Panc1 (cell line): Measurements from ENCODE around the gene ELOF1. TPM values are rescaled to one million over a fixed set of nuclear protein-coding genes. Genes with fewer than 3 reads are reported as not detected.

Source experiments
- ATAC-seq: fragments of 200-7000 bp; cut with Tn5 transposase; 2 replicates; pipeline ENCODE4 v1.9.1; 2020; ENCODE audit warnings: mild to moderate bottlenecking, moderate library complexity
- BruUV-seq: library from RNA; stranded (reverse); fragments of 400-500 nt; replicated peaks from 2 replicates; lab custom pipeline; 2021; lab: Mats Ljungman, UMichigan
- CTCF ChIA-PET: fragments of 300-600 bp; sonication (Branson Sonifier 250); formaldehyde crosslinking; loops from one replicate; lab custom pipeline; 2022; ENCODE audit warnings: antibody characterized with exemption; lab: Charles Lee
- POLR2A ChIA-PET: fragments of 300-600 bp; sonication (Branson Sonifier 250); formaldehyde crosslinking; loops from one replicate; lab custom pipeline; 2022; ENCODE audit warnings: antibody characterized with exemption; lab: Charles Lee
- DNase-seq: peaks from one replicate; pipeline ENCODE4 v3.0.0-alpha.2; 2010; ENCODE audit warnings: low read depth, low spot score
- H3K27ac ChIP-seq: 2 replicates; pipeline ENCODE4 v1.5.1; 2011; ENCODE audit warnings: mild to moderate bottlenecking, low read length, inconsistent platforms
- H3K27me3 ChIP-seq: fragments of 200-500 bp; sonication (Bioruptor generic); 2 replicates; pipeline ENCODE4 v1.6.0; 2014; ENCODE audit warnings: low read length, inconsistent platforms; ENCODE audit not compliant: control insufficient read depth, insufficient read depth
- H3K36me3 ChIP-seq: fragments of 200-500 bp; sonication (Bioruptor generic); 2 replicates; pipeline ENCODE4 v1.5.1; 2014; ENCODE audit warnings: inconsistent platforms, mild to moderate bottlenecking, low read length, moderate library complexity; ENCODE audit not compliant: control insufficient read depth, insufficient read depth
- H3K4me1 ChIP-seq: 2 replicates; pipeline ENCODE4 v1.5.1; 2011; ENCODE audit warnings: inconsistent platforms, mild to moderate bottlenecking, low read length, moderate library complexity; ENCODE audit not compliant: control insufficient read depth, insufficient read depth
- H3K4me3 ChIP-seq, 2 experiments: 2 replicates each; pipeline ENCODE4 v1.5.1; 2011 to 2012; ENCODE audit warnings: low read depth in 2 of 2, low read length in 2 of 2, mild to moderate bottlenecking in 2 of 2, inconsistent platforms in 1 of 2, moderate library complexity in 1 of 2
- H3K9me3 ChIP-seq: fragments of 200-500 bp; sonication (Bioruptor generic); 2 replicates; pipeline ENCODE4 v1.5.1; 2014; ENCODE audit warnings: low read depth, mild to moderate bottlenecking, inconsistent platforms, low read length, moderate library complexity; ENCODE audit not compliant: control insufficient read depth, insufficient read depth
- POLR2AphosphoS5 ChIP-seq: IDR thresholded peaks from 2 replicates; pipeline ENCODE4 v1.6.1; 2012; ENCODE audit warnings: mild to moderate bottlenecking, low read depth, low read length, moderate library complexity
- SIN3A ChIP-seq: IDR thresholded peaks from 2 replicates; pipeline ENCODE4 v1.6.1; 2012; ENCODE audit warnings: low read depth, mild to moderate bottlenecking, low read length, moderate library complexity, borderline replicate concordance; ENCODE audit not compliant: insufficient read depth
- TCF7L2 ChIP-seq: IDR thresholded peaks from 2 replicates; pipeline ENCODE4 v1.6.1; 2011; ENCODE audit warnings: mild to moderate bottlenecking, low read depth, low read length, inconsistent platforms
- in situ Hi-C: cut with HindIII; loops from 2 replicates; pipeline ENCODE4 v1.10.0; 2016; ENCODE audit warnings: low sequenced_read_pairs, low pct_unique_long_range_greater_than_20kb
- intact Hi-C: fragments of 100-400 bp; cut with micrococcal nuclease; formaldehyde crosslinking; loops from one replicate; pipeline ENCODE4 v1.10.0; 2022; ENCODE audit not compliant: unreplicated experiment
- total RNA-seq: library from RNA; stranded (reverse); gene quantifications from one replicate; pipeline ENCODE4 v1.2.1, GENCODE V29; 2021; ENCODE audit not compliant: unreplicated experiment
- TF ChIP-seq, protein P1 (sequence below): fragments of 450-650 bp; IDR thresholded peaks from 2 replicates; pipeline ENCODE4 v1.5.1; 2017; ENCODE audit warnings: mild to moderate bottlenecking
- TF ChIP-seq, protein P2 (sequence below), 2 experiments: IDR thresholded peaks; 2 replicates each; pipeline ENCODE4 v1.6.1; 2011 to 2012; ENCODE audit warnings: low read depth in 2 of 2, control low read depth in 1 of 2, low read length in 1 of 2, mild to moderate bottlenecking in 1 of 2, moderate library complexity in 1 of 2; ENCODE audit not compliant: insufficient read depth in 1 of 2

ELOF1 gene
- total RNA-seq, 1 experiment from 2014 or later, result 62.2 TPM

DNA sequence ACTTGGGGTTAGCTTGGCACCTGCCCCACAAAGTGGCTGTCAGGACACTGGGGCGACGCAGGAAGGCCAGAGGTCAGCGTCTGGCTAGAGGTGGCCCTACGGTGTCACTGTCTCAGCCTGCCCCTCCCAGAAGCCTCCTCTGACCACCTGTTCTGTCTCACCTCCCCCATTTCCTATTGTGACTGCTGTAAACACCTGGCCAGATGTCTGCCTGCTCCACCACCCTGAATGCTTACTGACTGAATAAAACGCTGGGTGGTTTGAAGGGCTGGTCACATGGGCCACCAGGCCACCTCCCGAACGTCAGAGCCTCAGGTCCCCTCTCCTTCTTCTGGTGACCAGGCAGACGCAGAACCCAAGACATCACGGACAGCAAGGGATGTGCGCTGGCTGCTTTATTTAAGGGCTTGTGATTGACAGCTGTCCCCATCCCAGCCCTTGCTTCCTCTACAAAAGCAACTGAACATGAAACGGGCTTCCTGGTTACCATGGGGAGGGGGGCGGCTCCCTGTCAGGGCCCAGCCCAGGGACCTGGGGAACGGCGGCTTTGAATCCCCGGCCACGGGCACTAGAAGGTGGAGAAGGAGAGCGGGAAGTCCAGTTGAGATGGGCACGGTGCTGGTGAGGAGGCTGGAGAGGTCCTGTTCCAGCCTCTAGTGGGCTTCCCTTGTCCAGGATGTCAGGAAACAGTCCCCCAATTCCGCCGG, 6.2 kb downstream of the ELOF1 start:
- no peak for DNase-seq
- POLR2A ChIA-PET, result no interaction called here
- BruUV-seq, result no TSS peak

DNA sequence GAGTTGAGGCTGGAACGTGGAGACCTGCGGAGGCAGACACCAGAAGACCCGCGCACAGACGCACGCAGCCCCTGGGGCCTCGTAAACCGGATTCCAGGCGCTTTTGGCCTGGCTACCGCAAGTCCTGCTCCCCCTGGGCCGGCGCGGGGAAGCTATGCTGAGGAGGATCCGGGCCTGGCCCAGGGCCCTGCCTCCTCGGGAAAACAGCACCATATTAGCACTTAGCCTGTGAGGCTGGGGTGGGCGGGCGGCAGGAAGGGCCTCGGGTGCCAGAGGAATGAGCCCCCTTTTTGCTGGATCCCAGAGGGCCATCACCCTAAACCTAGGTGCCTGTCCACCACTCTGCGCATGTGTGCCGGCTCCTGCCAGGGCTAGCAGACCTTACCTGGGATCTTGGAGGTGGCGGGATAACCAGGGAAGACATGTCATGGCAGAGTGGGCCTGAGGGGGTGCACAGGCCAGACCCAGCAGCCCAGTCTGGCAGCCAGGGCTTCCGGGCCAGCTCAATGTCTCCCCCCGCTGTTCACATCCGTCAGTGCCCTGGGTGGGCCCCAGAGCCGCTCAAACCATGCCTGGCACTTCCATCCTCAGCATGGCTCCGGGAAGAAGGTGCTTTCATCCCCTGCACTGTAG, 7.3 kb downstream of the ELOF1 start:
- no peaks in the 10 kb centered on the region for H3K36me3 ChIP-seq
- CTCF ChIA-PET, result interaction anchor here (1.2 kb wide), 1 partner anchor 39 kb away, joined by 3 read pairs; no protein-coding TSS in a partner anchor

More for the DNA sequence above, 6.2 kb downstream of the ELOF1 start:
- TF ChIP-seq, protein P1, sequence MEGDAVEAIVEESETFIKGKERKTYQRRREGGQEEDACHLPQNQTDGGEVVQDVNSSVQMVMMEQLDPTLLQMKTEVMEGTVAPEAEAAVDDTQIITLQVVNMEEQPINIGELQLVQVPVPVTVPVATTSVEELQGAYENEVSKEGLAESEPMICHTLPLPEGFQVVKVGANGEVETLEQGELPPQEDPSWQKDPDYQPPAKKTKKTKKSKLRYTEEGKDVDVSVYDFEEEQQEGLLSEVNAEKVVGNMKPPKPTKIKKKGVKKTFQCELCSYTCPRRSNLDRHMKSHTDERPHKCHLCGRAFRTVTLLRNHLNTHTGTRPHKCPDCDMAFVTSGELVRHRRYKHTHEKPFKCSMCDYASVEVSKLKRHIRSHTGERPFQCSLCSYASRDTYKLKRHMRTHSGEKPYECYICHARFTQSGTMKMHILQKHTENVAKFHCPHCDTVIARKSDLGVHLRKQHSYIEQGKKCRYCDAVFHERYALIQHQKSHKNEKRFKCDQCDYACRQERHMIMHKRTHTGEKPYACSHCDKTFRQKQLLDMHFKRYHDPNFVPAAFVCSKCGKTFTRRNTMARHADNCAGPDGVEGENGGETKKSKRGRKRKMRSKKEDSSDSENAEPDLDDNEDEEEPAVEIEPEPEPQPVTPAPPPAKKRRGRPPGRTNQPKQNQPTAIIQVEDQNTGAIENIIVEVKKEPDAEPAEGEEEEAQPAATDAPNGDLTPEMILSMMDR, result no peak
- TF ChIP-seq TCF7L2 (no peak), SIN3A (no peak), POLR2AphosphoS5 (no peak)
- TF ChIP-seq, protein P2, sequence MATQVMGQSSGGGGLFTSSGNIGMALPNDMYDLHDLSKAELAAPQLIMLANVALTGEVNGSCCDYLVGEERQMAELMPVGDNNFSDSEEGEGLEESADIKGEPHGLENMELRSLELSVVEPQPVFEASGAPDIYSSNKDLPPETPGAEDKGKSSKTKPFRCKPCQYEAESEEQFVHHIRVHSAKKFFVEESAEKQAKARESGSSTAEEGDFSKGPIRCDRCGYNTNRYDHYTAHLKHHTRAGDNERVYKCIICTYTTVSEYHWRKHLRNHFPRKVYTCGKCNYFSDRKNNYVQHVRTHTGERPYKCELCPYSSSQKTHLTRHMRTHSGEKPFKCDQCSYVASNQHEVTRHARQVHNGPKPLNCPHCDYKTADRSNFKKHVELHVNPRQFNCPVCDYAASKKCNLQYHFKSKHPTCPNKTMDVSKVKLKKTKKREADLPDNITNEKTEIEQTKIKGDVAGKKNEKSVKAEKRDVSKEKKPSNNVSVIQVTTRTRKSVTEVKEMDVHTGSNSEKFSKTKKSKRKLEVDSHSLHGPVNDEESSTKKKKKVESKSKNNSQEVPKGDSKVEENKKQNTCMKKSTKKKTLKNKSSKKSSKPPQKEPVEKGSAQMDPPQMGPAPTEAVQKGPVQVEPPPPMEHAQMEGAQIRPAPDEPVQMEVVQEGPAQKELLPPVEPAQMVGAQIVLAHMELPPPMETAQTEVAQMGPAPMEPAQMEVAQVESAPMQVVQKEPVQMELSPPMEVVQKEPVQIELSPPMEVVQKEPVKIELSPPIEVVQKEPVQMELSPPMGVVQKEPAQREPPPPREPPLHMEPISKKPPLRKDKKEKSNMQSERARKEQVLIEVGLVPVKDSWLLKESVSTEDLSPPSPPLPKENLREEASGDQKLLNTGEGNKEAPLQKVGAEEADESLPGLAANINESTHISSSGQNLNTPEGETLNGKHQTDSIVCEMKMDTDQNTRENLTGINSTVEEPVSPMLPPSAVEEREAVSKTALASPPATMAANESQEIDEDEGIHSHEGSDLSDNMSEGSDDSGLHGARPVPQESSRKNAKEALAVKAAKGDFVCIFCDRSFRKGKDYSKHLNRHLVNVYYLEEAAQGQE (IDR thresholded peaks at IDR 0.05; ENCODE audit: insufficient read depth in 1 of 2, low read depth in 2 of 2, low read length in 1 of 2), result no peak
- Histone ChIP-seq H3K27me3 (no peaks in the 10 kb centered on the region), H3K36me3 (no peaks in the 10 kb centered on the region), H3K9me3 (no peaks in the 10 kb centered on the region), H3K27ac (no peak overlapping the region), H3K4me3 (no peak overlapping the region), H3K4me1 (no peaks in the 10 kb centered on the region)
- in situ Hi-C loops (loop anchor here (25.0 kb wide), 1 partner anchor 241 kb away; no protein-coding TSS in a partner anchor), intact Hi-C loops (no loop called here)
- CTCF ChIA-PET, result interaction anchor here (1.2 kb wide), 1 partner anchor 40 kb away, joined by 3 read pairs; no protein-coding TSS in a partner anchor
- ATAC-seq, result no peak

More for the DNA sequence above, 7.3 kb downstream of the ELOF1 start:
- TF ChIP-seq, protein P1, result no peak; the same call in 1 of the 2 replicates
- TF ChIP-seq, protein P2 (IDR thresholded peaks at IDR 0.05; ENCODE audit: insufficient read depth in 1 of 2, low read depth in 2 of 2, low read length in 1 of 2), result no peak
- TF ChIP-seq POLR2AphosphoS5 (no peak), TCF7L2 (no peak), SIN3A (no peak)
- Histone ChIP-seq H3K27ac (no peak overlapping the region), H3K4me3 (no peak overlapping the region), H3K27me3 (no peaks in the 10 kb centered on the region), H3K9me3 (no peaks in the 10 kb centered on the region), H3K4me1 (no peaks in the 10 kb centered on the region)
- BruUV-seq, result no TSS peak
- POLR2A ChIA-PET, result interaction anchor here (0.5 kb wide), 1 partner anchor 13 kb away, joined by 13 read pairs; the partner anchor contains the start of gene CNN1
- no peak for DNase-seq
- intact Hi-C loops, result no loop called here
- peak; percentile 76 for ATAC-seq
- in situ Hi-C loops, result loop anchor here (25.0 kb wide), 1 partner anchor 239 kb away; no protein-coding TSS in a partner anchor
